ENCODE measurements around the gene WNT4. TPM values are rescaled to one million over a fixed set of nuclear protein-coding genes. Genes with fewer than 3 reads are reported as not detected.

WNT4 gene
- total RNA-seq: 10 to 100 TPM in 4 of 8 experiments, 1 to 10 TPM in 3, under 1 TPM in 1; 0.41 to 80.1 (median 11.8) TPM

DNA sequence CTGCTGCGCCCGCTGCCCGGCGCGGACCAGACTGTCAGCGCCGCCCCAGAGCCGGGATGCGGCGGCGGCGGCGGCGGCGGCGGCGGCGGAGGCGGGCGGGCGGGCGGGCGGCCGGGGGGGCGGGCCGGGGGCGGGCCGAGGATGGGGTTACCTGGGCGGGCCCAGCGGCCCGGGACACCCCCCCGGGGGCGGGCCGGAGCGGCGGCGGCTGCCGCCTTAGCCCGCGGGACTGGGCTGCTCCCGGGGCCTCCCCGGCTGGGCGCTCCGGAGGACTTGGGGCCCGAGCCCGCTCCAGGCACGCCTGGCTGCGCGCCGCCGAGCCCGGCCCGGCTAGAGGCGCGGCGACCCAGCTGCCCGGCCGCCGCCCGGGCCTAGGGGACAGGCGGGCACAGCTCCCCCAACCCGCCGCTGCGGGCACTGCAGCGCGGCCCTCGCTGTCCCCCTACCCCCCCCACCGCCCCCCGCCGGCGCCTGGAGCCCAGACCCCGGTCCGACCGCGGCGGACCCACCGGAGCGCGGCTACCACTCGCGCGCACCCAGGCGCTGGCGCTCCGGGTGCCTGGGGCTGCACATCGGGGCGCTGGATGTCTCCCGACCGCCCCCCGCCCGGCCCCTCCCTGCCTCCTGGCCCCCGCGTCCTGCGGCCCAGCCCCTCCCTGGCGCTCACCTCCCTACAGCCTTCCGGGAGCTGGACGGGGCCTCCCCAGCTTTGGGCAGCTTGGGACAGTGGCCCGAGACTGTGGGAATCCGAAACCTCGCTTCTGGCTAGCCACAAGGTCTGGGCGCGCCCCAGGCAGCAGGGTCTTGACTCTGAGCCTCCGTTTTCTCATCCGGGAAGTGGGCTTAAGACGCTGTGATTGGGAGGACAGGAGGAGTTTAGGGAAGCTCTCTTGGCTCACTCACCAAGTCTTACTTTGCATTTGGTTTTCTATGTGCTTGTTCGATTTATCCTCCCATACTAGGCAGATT, at the start of gene WNT4:
Gene WNT4 (minus strand): TSS at position 33 of the 969 bp plus-strand sequence. CDS start 175 bp downstream, outside the sequence.
- in situ Hi-C loops (cut with MboI; ENCODE audit: low pct_unique_long_range_greater_than_20kb in 2 of 9, low sequenced_read_pairs in 9 of 9, unreplicated experiment in 9 of 9): loop anchor here in 3 of 9 experiments (25.0 kb wide), 1 partner anchor 494 kb away; the partner anchor contains the start of genes C1QA (in 3 of the 3) and C1QC (in 3 of the 3)
- Histone ChIP-seq H3K4me3 (peak within 1 kb of the TSS; percentile 55 to 88 (median 60)), H3K27ac (peak within 1 kb of the TSS; percentile 0 to 75), H3K4me1 (replicated peaks in 1 of 2) (peaks cover 12 to 24% of the 10 kb centered on the region in 2 donors)
- ATAC-seq (replicated peaks in 6 of 8): peak; percentile 56 to 84 (median 66)
- WGBS, 10 experiments: 8 to 83% (median 35%) methylated on average over 1 to 8 of the region's 106 CpGs; no CpG with 5 or more reads in 7 of the 10 experiments

DNA sequence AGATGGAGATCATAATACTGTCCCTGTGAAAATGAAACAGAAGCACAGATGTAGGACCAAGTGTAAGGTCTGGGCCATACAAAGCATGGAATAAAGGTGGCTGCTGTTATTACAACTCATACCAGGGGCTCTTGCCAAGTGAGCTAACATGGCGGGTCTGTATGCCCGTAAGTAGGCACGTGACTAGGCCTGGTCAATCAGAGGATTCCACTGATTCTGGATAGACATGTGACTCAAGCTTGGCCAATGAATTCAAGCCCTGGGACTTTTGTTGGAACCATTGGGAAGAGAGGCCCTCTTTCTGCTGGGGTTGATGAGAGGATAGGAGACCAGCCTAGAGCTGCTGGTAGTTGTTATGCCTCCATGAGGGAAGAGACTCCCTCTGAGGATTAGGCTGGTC, 47.8 kb upstream of the WNT4 start:
- in situ Hi-C loops (cut with MboI; ENCODE audit: low pct_unique_long_range_greater_than_20kb in 2 of 9, low sequenced_read_pairs in 9 of 9, unreplicated experiment in 9 of 9): no loop called here
- Histone ChIP-seq H3K4me1 (replicated peaks in 1 of 2) (peaks cover 0 to under 1% of the 10 kb centered on the region in 2 donors), H3K27ac (no peak overlapping the region), H3K4me3 (no peak overlapping the region)
- WGBS, 10 experiments: 70 to 100% (median 86%) methylated on average over 2 to 3 of the region's 3 CpGs; no CpG with 5 or more reads in 5 of the 10 experiments
- ATAC-seq (replicated peaks in 6 of 8): no peak

DNA sequence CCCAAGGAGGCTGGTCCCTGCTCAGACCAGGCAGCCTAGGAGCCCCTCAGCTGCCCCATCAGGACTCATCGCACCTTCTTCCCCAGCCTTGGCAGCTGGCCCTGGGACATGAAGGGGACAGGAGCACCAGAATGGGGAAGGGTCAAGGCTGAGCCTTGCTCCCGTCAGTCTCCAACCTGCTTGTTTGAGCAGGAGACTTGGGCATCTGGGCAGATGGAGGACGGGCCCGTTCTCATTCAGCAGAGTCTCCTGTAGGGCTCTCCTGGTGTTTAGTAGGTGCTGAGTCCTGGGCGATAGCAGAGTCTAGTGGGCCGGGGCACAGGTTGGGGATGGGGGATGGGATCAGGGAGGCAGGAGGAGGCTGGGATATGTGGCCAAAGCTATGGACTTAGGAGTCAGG, 47.4 kb upstream of the WNT4 start:
- in situ Hi-C loops (cut with MboI; ENCODE audit: low pct_unique_long_range_greater_than_20kb in 2 of 9, low sequenced_read_pairs in 9 of 9, unreplicated experiment in 9 of 9): no loop called here
- no peak for ATAC-seq (replicated peaks in 6 of 8)
- Histone ChIP-seq H3K4me3 (no peak overlapping the region), H3K4me1 (replicated peaks in 1 of 2) (peaks cover 4 to 6% of the 10 kb centered on the region in 2 donors), H3K27ac (no peak overlapping the region)
- 67 to 100% (median 81%) methylated on average over 1 to 6 of the region's 6 CpGs; no CpG with 5 or more reads in 4 of the 10 experiments for WGBS, 10 experiments

DNA sequence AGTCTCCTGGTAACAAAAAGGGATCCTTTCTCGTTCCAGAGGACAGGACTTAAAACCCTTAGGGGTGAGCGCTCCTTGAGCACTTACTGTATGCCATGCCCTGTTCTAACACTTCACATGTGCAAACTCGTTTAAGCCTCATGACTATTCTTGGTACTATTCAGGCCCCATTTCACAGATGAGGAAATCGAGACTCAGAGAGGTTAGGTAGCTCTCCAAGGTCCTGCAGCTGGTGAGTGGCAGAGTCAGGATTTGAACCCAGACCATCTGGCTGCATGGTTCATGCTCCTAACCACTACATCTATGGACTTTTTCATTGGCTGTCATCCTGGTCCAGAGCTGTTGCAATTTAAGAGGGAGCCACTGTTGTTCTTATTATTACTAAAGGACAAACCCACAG, 46.7 kb upstream of the WNT4 start:
- ATAC-seq (replicated peaks in 6 of 8): no peak
- Histone ChIP-seq H3K27ac (no peak overlapping the region), H3K4me1 (replicated peaks in 1 of 2) (peaks cover 8 to 10% of the 10 kb centered on the region in 2 donors), H3K4me3 (no peak overlapping the region)
- in situ Hi-C loops (cut with MboI; ENCODE audit: low pct_unique_long_range_greater_than_20kb in 2 of 9, low sequenced_read_pairs in 9 of 9, unreplicated experiment in 9 of 9): no loop called here
- WGBS, 10 experiments: 0 to 70% (median 49%) methylated on average over 1 to 4 of the region's 4 CpGs; no CpG with 5 or more reads in 2 of the 10 experiments

- H3K27ac ChIP-seq: no peak overlapping the region
- H3K4me3 ChIP-seq: no peak overlapping the region
- peaks cover 8 to 10% of the 10 kb centered on the region in 2 donors for H3K4me1 ChIP-seq (replicated peaks in 1 of 2)
- ATAC-seq (replicated peaks in 6 of 8): no peak
- 60 to 93% (median 83%) methylated on average over 1 to 7 of the region's 7 CpGs; no CpG with 5 or more reads in 1 of the 10 experiments for WGBS, 10 experiments
- in situ Hi-C loops (cut with MboI; ENCODE audit: low pct_unique_long_range_greater_than_20kb in 2 of 9, low sequenced_read_pairs in 9 of 9, unreplicated experiment in 9 of 9): no loop called here
Measured at GRCh38 chr1:22188914-22189313, 46.0 kb upstream of the WNT4 start.

- Histone ChIP-seq H3K27ac (no peak overlapping the region), H3K4me1 (replicated peaks in 1 of 2) (peaks cover 8 to 10% of the 10 kb centered on the region in 2 donors), H3K4me3 (no peak overlapping the region)
- ATAC-seq (replicated peaks in 6 of 8): no peak
- WGBS, 10 experiments: 40 to 93% (median 80%) methylated on average over 1 to 3 of the region's 3 CpGs; no CpG with 5 or more reads in 3 of the 10 experiments
- in situ Hi-C loops (cut with MboI; ENCODE audit: low pct_unique_long_range_greater_than_20kb in 2 of 9, low sequenced_read_pairs in 9 of 9, unreplicated experiment in 9 of 9): no loop called here
Measured at GRCh38 chr1:22188436-22188835, 45.5 kb upstream of the WNT4 start.

- 0 to 100% (median 89%) methylated on average over 1 to 7 of the region's 7 CpGs; no CpG with 5 or more reads in 3 of the 10 experiments for WGBS, 10 experiments
- no peak overlapping the region for H3K27ac ChIP-seq
- no peak for ATAC-seq (replicated peaks in 6 of 8)
- in situ Hi-C loops (cut with MboI; ENCODE audit: low pct_unique_long_range_greater_than_20kb in 2 of 9, low sequenced_read_pairs in 9 of 9, unreplicated experiment in 9 of 9): no loop called here
- peaks cover 8 to 10% of the 10 kb centered on the region in 2 donors for H3K4me1 ChIP-seq (replicated peaks in 1 of 2)
- no peak overlapping the region for H3K4me3 ChIP-seq
Measured at GRCh38 chr1:22186311-22186710, 43.4 kb upstream of the WNT4 start.

GRCh38 chr1:22184892-22185612, 42.2 kb upstream of the WNT4 start:
- WGBS, 10 experiments: 34 to 71% (median 60%) methylated on average over 1 to 20 of the region's 21 CpGs; no CpG with 5 or more reads in 2 of the 10 experiments
- H3K4me1 ChIP-seq (replicated peaks in 1 of 2): peaks cover 8 to 10% of the 10 kb centered on the region in 2 donors
- peak in 5 of 8 experiments; percentile 83 to 97 (median 91) for ATAC-seq (replicated peaks in 6 of 8)
- in situ Hi-C loops (cut with MboI; ENCODE audit: low pct_unique_long_range_greater_than_20kb in 2 of 9, low sequenced_read_pairs in 9 of 9, unreplicated experiment in 9 of 9): no loop called here
- no peak overlapping the region for H3K27ac ChIP-seq
- H3K4me3 ChIP-seq: no peak overlapping the region

- WGBS, 10 experiments: 40 to 100% (median 90%) methylated on average over 1 of the region's 1 CpG; no CpG with 5 or more reads in 3 of the 10 experiments
- in situ Hi-C loops (cut with MboI; ENCODE audit: low pct_unique_long_range_greater_than_20kb in 2 of 9, low sequenced_read_pairs in 9 of 9, unreplicated experiment in 9 of 9): no loop called here
- H3K27ac ChIP-seq: no peak overlapping the region
- no peak overlapping the region for H3K4me3 ChIP-seq
- H3K4me1 ChIP-seq (replicated peaks in 1 of 2): peaks cover 8 to 10% of the 10 kb centered on the region in 2 donors
- ATAC-seq (replicated peaks in 6 of 8): no peak
Measured at GRCh38 chr1:22184454-22184853, 41.6 kb upstream of the WNT4 start.

- peak in 3 of 8 experiments; percentile 52 to 95 (median 93) for ATAC-seq (replicated peaks in 6 of 8)
- Histone ChIP-seq H3K4me3 (no peak overlapping the region), H3K4me1 (replicated peaks in 1 of 2) (peaks cover 8 to 10% of the 10 kb centered on the region in 2 donors), H3K27ac (no peak overlapping the region)
- in situ Hi-C loops (cut with MboI; ENCODE audit: low pct_unique_long_range_greater_than_20kb in 2 of 9, low sequenced_read_pairs in 9 of 9, unreplicated experiment in 9 of 9): no loop called here
- WGBS, 10 experiments: 0 to 80% (median 63%) methylated on average over 1 to 2 of the region's 11 CpGs; no CpG with 5 or more reads in 7 of the 10 experiments
Measured at GRCh38 chr1:22182715-22183114, 39.8 kb upstream of the WNT4 start.

DNA sequence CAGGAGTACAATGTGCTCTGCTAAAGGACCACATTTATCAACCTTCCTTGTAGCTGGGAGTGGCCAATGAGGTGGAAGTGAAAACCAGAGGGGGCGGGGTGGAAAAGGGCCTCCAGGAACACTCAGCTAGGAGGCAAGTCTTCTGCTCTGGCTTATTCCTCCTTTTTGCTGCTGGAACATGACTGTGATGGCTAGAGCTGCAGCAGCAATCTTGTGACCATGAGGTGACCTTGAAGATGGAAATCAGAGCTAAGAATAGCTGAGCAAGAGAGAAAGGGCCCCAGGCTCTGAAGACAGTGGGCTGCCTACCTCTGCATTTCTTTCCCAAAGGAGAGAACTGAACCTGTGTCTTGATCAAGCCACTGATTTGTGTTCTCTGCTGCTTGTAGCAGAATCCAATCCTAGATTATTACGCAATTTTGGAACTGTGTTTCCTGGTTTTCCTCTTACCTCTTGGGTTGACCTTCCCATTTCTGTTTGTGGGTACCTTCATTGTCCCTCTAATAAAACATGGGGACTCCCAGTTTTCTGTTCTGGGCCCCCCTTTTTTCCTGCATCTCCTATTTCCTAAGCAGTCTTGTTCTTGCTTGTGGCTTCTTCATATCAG, 36.4 kb upstream of the WNT4 start:
- no peak overlapping the region for H3K4me3 ChIP-seq
- WGBS, 10 experiments: 63 to 100% (median 92%) methylated on average over 1 to 2 of the region's 2 CpGs; no CpG with 5 or more reads in 1 of the 10 experiments
- no peak overlapping the region for H3K27ac ChIP-seq
- in situ Hi-C loops (cut with MboI; ENCODE audit: low pct_unique_long_range_greater_than_20kb in 2 of 9, low sequenced_read_pairs in 9 of 9, unreplicated experiment in 9 of 9): no loop called here
- H3K4me1 ChIP-seq (replicated peaks in 1 of 2): peaks cover 0 to 4% of the 10 kb centered on the region in 2 donors
- ATAC-seq (replicated peaks in 6 of 8): no peak

- in situ Hi-C loops (cut with MboI; ENCODE audit: low pct_unique_long_range_greater_than_20kb in 2 of 9, low sequenced_read_pairs in 9 of 9, unreplicated experiment in 9 of 9): no loop called here
- 40 to 83% (median 72%) methylated on average over 1 to 7 of the region's 9 CpGs; no CpG with 5 or more reads in 3 of the 10 experiments for WGBS, 10 experiments
- ATAC-seq (replicated peaks in 6 of 8): no peak
- Histone ChIP-seq H3K4me3 (no peak overlapping the region), H3K4me1 (replicated peaks in 1 of 2) (peaks cover 0 to 4% of the 10 kb centered on the region in 2 donors), H3K27ac (no peak overlapping the region)
Measured at GRCh38 chr1:22177354-22178003, 34.6 kb upstream of the WNT4 start.
